Activated CD4-positive, alpha-beta T cell treated with anti-CD3 and anti-CD28 coated beads, Interleukin-2, amount 50 U/mL, for 4 hours (primary cell): ENCODE data around the gene SLC8A3.

Experiments used
- DNase-seq, 2 experiments: peaks; one replicate each; pipeline ENCODE4 v3.0.0-alpha.2; 2020

SLC8A3 gene

GRCh38 chr14:70177081-70177800 lies 11.5 kb downstream of the SLC8A3 start:
- no peak for DNase-seq

DNA sequence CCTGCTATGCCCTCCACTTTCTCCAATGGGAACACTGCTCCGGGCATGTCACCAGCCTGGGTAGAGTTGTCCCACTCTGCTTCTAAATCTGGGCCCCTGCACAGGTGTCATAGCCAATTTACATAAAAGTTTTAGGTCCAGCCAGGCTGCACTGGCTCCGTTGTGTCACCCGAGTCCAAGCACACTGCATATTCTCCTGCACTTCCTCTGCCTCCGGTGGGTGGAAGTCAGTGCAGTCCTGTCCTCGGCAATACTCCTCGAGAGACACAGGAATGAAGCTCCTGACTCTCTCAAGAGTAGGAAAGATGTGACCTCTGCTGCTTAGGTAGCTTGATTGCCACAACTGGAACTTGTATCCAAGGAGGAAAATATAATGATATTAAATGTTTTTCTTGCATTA lies 15.2 kb downstream of the SLC8A3 start:
- no peak for DNase-seq

- no peak for DNase-seq
Observed at GRCh38 chr14:70171726-70172125, 17.0 kb downstream of the SLC8A3 start.

GRCh38 chr14:70170976-70171375 lies 17.8 kb downstream of the SLC8A3 start:
- DNase-seq: no peak

- DNase-seq: no peak
Observed at GRCh38 chr14:70168406-70168805, 20.3 kb downstream of the SLC8A3 start.

- DNase-seq: no peak
Observed at GRCh38 chr14:70166530-70167203, 22.1 kb downstream of the SLC8A3 start.

DNA sequence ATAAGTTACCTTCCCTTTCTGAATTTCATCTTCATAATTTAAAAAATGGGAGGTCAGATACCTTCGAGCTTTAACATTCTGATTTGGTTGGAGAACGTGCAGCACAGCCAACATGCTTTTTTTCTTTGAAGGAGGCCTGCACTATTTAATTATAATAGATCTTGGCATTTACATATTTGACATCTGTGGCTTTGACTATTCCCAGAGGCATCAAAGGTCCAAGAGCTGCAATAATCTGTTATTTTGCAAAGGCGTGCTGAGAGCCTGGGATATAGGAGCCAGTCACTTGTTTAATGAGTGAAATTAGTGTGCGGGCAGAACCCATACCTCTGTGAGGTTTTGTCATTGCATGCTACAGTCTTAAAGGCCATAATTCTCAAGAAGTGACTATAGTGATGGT lies 26.4 kb downstream of the SLC8A3 start:
- DNase-seq: no peak

GRCh38 chr14:70156592-70156991 lies 32.2 kb downstream of the SLC8A3 start:
- no peak for DNase-seq

GRCh38 chr14:70152704-70153103 lies 36.0 kb downstream of the SLC8A3 start:
- DNase-seq: no peak

GRCh38 chr14:70152081-70152480 lies 36.7 kb downstream of the SLC8A3 start:
- no peak for DNase-seq

- no peak for DNase-seq
Observed at GRCh38 chr14:70149596-70150165, 39.1 kb downstream of the SLC8A3 start.

DNA sequence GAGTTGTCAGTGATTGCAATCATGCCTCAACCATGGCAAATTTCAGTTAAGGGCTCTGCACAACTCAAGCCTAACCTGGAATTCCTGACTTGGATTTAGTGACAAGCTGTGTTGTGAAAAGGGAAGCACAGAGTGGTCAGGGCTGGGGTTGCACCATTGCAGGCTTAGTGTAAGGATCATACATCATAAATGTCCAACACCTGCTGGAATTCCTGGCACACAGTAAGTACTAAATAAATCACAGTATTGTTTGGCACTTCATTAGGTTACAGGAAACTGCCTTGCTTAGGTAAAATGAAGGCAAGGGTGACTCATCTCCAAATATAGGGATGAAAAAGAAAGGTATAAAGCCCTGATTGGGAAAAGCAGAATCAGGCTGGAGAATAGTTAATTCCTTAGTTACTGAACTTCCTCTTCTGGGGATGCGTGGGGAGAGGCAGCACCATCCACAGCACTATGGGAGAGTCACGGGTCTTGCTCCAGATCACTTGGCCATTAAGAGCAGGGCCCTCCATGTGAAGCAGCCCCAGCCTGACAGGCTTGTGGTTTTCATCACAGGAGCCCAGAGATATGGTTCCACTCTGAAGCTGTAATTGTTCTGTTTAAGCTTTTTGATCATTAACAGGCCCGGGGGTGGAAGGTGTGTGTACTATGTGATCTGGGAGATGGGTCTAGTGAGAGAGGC lies 39.7 kb downstream of the SLC8A3 start:
- DNase-seq: no peak

- no peak for DNase-seq
Observed at GRCh38 chr14:70148351-70148750, 40.4 kb downstream of the SLC8A3 start.

- no peak for DNase-seq
Observed at GRCh38 chr14:70144046-70144445, 44.7 kb downstream of the SLC8A3 start.

DNA sequence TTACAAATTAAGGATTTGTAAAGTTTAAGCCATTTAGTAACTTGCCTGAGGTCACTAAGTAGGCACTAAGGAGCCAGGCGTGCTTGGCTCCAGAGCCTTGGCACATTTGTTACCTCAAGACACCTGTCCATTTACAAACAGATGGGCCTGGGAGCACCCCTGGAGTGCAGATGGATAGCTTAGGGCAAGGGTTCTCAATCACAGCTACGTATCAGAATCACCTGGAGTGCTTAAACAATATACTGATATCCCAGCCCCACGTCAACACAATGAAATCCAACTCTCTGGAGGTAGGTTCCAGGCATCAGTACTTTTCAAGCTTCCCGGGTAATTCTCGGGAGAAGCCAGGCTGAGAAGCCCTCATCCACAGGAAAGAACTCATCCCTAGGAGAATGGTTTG lies 45.4 kb downstream of the SLC8A3 start:
- no peak for DNase-seq

GRCh38 chr14:70140614-70141013 lies 48.1 kb downstream of the SLC8A3 start:
- DNase-seq: no peak

DNA sequence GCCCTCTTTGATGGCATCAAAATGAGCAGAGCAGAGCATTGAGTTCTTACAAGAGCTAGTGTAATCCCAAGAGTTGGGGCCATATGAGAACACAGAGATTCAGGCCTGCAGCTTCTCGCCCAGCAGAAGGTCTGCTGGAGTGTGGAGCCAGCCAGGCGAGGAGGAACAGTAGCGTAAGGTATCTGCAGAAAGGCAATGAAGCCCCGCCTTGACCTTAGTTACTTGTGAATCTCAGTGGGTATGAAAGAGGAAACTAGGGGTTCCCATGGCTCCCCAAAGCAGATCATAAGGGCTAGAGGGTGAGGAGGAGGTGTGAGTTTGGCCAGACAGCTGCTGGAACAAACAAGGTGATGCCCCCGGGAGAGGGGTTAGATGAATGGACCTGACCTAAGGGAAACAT lies 49.4 kb downstream of the SLC8A3 start:
- no peak for DNase-seq

DNA sequence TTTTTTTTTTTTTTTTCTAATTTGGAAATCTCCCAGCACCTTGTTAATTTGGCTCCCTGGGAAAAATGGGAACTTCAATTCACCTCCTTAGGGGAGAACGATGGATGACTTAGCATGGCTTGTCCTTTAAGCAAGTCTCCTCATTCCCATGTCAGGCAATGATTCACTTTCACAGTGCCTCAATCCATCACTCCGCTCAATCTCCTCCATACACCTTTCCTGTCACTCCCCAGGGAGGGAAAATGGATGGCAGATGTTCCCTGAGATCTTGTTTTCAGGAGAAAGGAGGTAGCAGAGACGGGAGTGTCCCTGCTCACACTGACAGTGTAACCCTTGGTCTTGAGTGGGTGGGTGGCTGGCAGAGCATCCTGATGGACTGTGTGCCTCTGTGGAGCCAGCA lies 51.0 kb downstream of the SLC8A3 start:
- no peak for DNase-seq

- no peak for DNase-seq
Observed at GRCh38 chr14:70133461-70133860, 55.3 kb downstream of the SLC8A3 start.

- DNase-seq: no peak
Observed at GRCh38 chr14:70130482-70130881, 58.3 kb downstream of the SLC8A3 start.

DNA sequence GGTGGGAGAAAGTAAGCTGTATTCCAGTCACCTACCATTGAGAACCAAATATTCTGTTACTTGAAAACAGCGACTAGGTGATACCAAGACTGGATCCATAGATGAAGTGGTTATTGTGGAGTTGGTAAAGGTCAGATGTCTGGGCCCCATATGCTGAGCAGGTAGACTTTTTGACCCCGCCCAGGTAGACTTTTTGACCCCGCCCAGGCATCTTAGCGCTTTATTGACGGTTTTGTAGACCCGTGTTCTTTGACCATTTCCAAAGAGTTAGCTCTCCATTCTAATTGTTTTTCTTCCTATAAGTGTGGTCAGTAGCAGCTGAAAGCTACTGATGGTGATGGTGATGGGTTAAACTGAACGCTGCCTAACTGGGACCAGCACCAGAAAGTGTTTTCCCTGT lies 61.6 kb downstream of the SLC8A3 start:
- DNase-seq: no peak

DNA sequence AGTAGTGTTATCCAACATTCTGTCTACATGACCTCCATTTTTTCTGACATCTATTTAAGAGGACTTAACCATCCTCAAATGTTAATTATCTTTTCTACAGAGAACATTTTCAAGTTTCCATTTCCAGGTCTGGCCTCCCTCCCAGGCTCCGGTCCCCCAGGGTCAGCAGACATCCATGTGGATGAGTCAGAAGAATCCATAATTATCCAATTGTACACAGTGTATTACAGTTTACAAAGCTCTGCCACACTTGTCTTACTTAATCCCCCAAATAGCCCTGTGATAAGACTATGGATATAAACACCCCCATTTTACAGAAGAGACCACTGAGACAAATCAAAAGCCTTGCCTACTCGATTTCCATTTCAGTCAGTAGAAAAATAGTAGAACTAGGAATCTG lies 65.0 kb downstream of the SLC8A3 start:
- DNase-seq: no peak

GRCh38 chr14:70121521-70121920 lies 67.2 kb downstream of the SLC8A3 start:
- DNase-seq: no peak

- no peak for DNase-seq
Observed at GRCh38 chr14:70118064-70118463, 70.7 kb downstream of the SLC8A3 start.
